Bronchial epithelial cell (primary cell): ENCODE data around the gene TGFA. TPM values are rescaled to one million over a fixed set of nuclear protein-coding genes. Genes with fewer than 3 reads are reported as not detected.
A peak's percentile ranks its signal among the peaks of the same experiment; 100 is the strongest.

Experiments
- DNase-seq: peaks from one replicate; pipeline ENCODE4 v3.0.0-alpha.2; 2010; ENCODE audit warnings: low read depth
- FAIRE-seq: peaks from 2 replicates; lab custom pipeline; 2011; peaks lifted over from hg19 to GRCh38; lab: Jason Lieb, UNC
- H3K27me3 ChIP-seq: 2 replicates; pipeline ENCODE4 v1.5.1; 2011; ENCODE audit warnings: low read length; ENCODE audit not compliant: control insufficient read depth, insufficient read depth
- H3K36me3 ChIP-seq: 2 replicates; pipeline ENCODE4 v1.5.1; 2011; ENCODE audit warnings: low read length; ENCODE audit not compliant: control insufficient read depth, insufficient read depth
- H3K4me3 ChIP-seq: 2 replicates; pipeline ENCODE4 v1.5.1; 2011; ENCODE audit warnings: mild to moderate bottlenecking, low read depth, low read length, control low read depth
- total RNA-seq: library from RNA; depleted of rRNA; stranded (reverse); fragments of >200 nt; gene quantifications from 2 replicates; pipeline ENCODE4 v1.2.1, GENCODE V29; 2014
- TF ChIP-seq, protein P1 (sequence below): IDR thresholded peaks from 2 replicates; pipeline ENCODE4 v1.5.1; 2011; ENCODE audit warnings: mild to moderate bottlenecking, moderate library complexity, low read length, control low read depth, inconsistent platforms; ENCODE audit not compliant: insufficient read depth, severe bottlenecking

Gene TGFA
- total RNA-seq, 1 donor from 2014 or later = 85.3 TPM

DNA sequence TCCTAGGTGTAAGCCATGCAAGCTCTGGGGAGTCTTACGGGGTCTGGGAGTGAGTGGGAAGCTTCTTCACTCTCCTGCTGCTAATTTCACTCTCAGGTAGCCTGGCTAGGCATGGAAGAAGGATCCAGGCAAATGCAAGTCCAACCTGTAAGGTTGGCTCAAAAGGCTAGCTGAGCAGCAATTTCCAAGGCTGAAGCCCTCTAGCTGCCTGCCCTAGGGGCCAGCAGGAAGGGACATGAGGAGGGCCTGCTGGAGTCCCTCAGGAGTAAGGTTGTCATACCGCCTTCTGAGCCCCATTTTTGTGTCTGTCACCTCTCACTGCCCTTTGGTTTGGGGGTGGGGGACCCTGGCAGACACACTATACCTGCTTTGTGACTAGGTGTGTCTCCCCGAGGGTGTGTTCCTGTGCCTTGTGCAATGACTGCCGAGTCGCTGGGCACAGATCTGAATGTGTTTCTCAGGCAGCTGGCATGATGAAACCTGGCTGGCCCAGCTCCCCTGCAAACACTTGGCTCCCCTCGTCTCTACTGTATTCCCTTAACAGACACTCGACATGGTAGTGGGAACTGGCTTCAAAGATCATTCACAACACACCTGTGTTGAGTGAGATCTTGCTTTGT lies 127.8 kb downstream of the TGFA start:
- no peak overlapping the region for H3K4me3 ChIP-seq

DNA sequence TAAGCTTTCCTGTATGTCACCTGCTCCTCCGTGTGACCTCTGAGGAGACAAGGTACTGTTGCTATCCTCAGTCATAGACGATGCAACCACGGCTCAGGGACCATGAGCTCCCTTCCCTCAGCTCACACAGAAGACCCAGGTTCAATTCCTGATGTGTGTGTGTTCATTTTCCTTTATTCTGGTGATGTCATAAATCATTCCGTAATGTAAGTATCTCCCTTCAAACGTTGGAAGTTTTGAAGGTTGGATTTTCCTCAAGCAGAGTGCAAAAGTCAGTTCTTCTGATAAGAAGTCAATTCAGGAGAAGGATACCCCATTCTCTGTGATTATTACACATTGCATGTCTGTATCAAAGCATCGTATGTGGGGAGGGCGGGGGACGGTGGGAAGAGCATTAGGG lies 132.9 kb downstream of the TGFA start:
- DNase-seq = no peak
- no peaks in the 10 kb centered on the region for H3K27me3 ChIP-seq
- no peaks in the 10 kb centered on the region for H3K36me3 ChIP-seq
- TF ChIP-seq, protein P1, sequence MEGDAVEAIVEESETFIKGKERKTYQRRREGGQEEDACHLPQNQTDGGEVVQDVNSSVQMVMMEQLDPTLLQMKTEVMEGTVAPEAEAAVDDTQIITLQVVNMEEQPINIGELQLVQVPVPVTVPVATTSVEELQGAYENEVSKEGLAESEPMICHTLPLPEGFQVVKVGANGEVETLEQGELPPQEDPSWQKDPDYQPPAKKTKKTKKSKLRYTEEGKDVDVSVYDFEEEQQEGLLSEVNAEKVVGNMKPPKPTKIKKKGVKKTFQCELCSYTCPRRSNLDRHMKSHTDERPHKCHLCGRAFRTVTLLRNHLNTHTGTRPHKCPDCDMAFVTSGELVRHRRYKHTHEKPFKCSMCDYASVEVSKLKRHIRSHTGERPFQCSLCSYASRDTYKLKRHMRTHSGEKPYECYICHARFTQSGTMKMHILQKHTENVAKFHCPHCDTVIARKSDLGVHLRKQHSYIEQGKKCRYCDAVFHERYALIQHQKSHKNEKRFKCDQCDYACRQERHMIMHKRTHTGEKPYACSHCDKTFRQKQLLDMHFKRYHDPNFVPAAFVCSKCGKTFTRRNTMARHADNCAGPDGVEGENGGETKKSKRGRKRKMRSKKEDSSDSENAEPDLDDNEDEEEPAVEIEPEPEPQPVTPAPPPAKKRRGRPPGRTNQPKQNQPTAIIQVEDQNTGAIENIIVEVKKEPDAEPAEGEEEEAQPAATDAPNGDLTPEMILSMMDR = no peak
- no peak for FAIRE-seq
- no peak overlapping the region for H3K4me3 ChIP-seq

More for the DNA sequence above, 127.8 kb downstream of the TGFA start:
- H3K27me3 ChIP-seq = no peaks in the 10 kb centered on the region
- DNase-seq = peak; percentile 52
- TF ChIP-seq, protein P1 = no peak
- FAIRE-seq = peak; percentile 47
- no peaks in the 10 kb centered on the region for H3K36me3 ChIP-seq

DNA sequence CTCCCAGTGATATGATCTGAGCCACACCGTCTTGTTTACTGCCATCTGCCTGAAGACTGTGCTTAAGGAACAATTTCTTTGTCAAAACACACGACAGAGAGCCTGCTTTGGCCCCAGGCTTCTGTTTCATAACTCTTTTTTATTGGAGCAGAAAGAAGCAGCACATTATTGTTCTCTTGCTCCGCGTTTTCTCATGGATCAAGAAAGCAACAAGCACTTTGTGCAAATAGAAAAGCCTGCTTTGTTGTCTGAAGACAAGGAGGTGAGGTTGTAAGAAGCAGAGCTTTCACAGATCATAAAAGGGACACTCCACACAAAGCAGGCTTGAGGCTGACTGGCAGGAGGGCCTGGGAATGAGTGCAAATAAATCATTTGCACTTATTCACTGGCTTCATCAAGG lies 133.5 kb downstream of the TGFA start:
- TF ChIP-seq, protein P1 = no peak
- no peak overlapping the region for H3K4me3 ChIP-seq
- no peaks in the 10 kb centered on the region for H3K27me3 ChIP-seq
- DNase-seq = no peak
- no peaks in the 10 kb centered on the region for H3K36me3 ChIP-seq
- FAIRE-seq = no peak

DNA sequence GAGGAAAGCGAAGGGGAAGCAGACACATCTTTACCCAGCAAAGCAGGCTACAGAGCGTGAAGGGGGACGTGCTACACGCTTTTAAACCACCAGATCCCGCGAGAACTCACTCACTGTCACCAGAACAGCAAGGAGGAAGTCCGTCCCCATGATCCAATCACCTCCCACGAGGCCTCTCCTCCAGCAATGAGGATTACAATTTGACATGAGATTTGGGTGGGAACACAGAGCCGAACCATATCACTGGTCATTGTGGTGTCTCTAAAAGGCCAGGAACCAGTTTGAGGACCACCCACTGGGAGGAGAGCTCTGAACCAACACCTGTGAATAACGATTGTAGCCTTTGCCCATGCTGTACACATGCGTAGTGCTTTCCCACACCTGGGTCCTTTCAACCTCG lies 135.1 kb downstream of the TGFA start:
- TF ChIP-seq, protein P1 = no peak
- H3K27me3 ChIP-seq = no peaks in the 10 kb centered on the region
- no peaks in the 10 kb centered on the region for H3K36me3 ChIP-seq
- DNase-seq (no peak), FAIRE-seq (peak; percentile 68)
- H3K4me3 ChIP-seq = no peak overlapping the region

DNA sequence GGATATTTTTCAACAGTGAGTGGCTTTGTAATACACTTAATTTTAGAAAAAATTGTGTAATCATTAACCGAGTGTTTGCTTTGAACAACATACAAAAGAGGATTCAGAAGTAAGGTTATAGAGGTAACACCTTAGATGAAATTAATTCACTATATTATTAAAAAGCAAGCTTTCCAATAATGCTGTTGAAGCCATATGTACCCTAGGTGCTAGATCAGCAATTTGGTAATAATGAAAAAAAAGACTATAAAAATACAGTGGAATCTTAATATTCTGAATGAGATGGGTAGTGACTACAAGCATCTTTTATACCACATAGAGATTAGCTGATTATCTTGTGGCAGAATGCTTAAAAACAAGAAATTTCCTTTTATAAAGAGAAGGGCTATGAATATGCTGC lies 136.6 kb downstream of the TGFA start:
- TF ChIP-seq, protein P1 = no peak
- H3K27me3 ChIP-seq = no peaks in the 10 kb centered on the region
- no peaks in the 10 kb centered on the region for H3K36me3 ChIP-seq
- DNase-seq = no peak
- FAIRE-seq = no peak
- no peak overlapping the region for H3K4me3 ChIP-seq
